ENCODE measurements around the gene VMP1.
"Not testable (repeated sequence)": the region's sequence is repeated elsewhere in the genome, so short reads cannot be mapped to it uniquely, and the experiment has no call there.

GRCh38 chr17:59841091-59841881, 133.8 kb downstream of the VMP1 start:
- not testable (repeated sequence) for TF ChIP-seq EZH2 (IDR thresholded peaks at IDR 0.05; ENCODE audit: low read length, unreplicated experiment); CTCF (conservative IDR thresholded peaks at IDR 0.05; ENCODE audit: low read depth, low read length)
